Hindlimb muscle (tissue), 1 donor: Measurements from ENCODE around the gene CMTM3. TPM values are rescaled to one million over a fixed set of nuclear protein-coding genes. Genes with fewer than 3 reads are reported as not detected.
A peak's percentile ranks its signal among the peaks of the same experiment; 100 is the strongest.
"Not testable (repeated sequence)": the region's sequence is repeated elsewhere in the genome, so short reads cannot be mapped to it uniquely, and the experiment has no call there.

Source experiments
- DNase-seq: peaks from one replicate; pipeline ENCODE4 v3.0.0-alpha.2; 2013
- polyA plus RNA-seq: library from polyadenylated mRNA; unstranded; fragments of 120-200 nt; gene quantifications from one replicate; pipeline ENCODE4 v1.2.1, GENCODE V29; 2013; ENCODE audit not compliant: insufficient read length

The CMTM3 gene, protein sequence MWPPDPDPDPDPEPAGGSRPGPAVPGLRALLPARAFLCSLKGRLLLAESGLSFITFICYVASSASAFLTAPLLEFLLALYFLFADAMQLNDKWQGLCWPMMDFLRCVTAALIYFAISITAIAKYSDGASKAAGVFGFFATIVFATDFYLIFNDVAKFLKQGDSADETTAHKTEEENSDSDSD
- polyA plus RNA-seq, result 55.3 TPM

DNA sequence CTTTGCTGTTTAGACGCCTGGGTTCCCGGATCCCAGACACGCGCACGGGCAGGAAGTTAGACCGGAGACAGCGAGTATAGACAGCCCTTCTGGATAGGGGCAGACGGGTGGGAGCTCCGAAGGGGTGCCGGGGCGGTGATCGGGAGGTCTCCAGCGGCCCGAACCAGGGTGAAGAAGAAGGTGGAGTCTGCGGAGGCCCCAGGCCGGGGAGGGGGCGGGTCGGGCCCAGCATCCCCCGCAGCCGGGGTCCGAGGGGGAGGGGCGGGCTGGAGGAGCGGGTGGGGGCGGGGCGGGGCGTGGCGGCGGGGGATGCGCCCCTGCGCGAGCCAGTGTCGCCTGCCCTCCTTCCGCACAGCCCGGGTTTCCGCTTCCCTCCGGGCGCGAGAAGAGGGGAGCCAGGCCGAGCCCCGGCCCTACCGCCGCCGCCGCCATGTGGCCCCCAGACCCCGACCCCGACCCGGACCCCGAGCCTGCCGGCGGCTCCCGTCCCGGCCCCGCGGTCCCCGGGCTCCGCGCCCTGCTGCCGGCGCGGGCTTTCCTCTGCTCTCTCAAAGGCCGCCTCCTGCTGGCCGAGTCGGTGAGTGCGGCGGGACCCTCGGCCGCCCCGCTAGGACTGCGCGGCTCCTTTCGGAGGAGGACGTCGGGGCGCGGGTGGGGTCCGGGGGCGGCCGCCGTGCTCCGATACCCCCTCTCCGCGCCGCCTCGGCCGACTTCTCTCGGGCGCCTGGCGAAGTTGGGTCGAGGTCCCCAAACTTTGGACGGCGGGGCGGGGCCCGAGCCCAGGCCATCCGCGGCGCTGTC is at the start of gene CMTM3:
Gene CMTM3 (plus strand): TSS at position 329 of the 801 bp plus-strand sequence. CDS start 102 bp downstream, at position 431.
- peak; percentile 82 for DNase-seq

DNA sequence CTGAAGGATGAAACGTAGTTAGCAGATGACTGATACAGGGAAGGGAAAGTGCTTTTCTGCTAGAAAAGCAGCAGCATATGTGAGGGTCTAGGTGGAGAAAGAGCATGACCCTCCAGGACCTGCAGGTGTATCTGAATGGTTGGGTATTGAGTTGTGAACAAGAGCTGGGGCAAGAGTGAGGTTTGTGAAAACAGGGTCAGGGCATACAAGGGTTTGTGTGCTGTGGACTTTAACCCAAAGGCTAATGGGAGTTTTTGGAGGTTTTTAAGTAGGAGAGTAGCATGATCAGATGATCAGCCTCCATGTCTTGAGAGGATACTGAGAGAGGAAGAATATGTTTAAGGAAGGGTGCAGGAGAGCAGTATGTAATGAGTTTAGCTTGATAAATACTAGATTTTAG is 44.4 kb upstream of the CMTM3 start:
- DNase-seq, result no peak

DNA sequence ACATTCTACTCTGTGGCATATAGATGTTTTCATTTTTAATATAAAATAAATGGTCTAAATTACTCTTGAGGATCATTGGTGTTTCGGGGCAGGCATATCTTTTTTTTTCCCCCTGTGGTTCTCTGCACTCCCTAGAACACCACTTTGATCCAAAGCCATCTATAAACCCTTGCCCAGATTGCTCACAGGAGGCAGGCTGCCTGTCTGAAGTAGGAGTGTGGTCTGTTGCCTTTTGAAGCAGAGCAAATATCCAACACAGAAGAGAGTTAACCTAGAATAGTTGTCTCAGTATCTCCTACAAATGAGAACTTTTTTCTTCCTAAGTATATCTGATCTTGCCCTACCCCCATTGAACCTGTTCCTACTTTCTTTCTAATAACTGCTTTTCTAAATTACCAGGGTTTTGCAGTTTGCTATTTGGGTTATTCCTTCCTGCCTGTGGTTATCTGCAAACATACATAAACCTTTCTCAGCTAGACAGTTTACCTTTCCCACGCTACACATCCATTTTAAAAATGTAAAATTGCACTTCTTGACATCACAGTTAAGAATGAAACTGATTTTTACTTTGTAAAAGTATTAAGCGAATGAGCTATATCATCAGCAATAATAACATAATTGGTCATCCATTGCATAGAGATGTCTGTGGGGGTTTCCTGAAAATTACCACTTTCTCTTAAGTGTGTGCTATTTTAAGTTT is 43.0 kb upstream of the CMTM3 start:
- DNase-seq, result no peak

DNA sequence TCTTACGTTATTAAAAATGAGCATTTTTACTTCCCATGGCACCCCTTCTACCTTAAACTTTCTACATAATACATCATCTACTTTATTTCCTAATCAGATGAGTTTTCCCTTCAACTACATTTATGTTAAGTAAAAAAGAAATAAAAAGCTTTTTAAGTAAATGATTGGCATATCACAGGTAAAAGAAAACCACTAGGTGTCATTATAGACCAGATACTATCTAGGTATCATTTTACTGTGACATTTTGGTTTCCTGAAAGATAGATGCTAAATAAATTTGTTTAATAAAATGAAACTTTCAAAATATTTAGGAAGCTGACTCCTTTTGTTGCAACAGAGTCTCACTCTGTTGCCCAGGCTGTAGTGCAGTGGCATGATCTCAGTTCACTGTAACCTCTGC is 42.1 kb upstream of the CMTM3 start:
- no peak for DNase-seq

DNA sequence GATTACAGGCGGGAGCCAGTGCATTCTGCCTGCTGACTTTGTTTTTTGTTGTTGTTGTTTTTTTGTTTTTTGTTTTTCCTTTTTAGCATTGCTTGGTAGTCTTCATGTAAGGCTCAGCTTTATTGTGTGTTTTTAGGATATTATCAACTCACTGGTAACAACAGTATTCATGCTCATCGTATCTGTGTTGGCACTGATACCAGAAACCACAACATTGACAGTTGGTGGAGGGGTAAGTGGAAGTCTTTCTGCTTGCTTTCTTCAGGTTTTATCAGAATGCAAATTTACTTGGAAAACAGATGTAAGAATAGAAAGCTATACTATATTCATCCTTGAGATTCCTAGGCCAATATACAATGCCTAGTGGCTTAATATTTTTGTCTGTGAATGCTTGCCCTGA is 41.5 kb upstream of the CMTM3 start:
- DNase-seq, result no peak

DNA sequence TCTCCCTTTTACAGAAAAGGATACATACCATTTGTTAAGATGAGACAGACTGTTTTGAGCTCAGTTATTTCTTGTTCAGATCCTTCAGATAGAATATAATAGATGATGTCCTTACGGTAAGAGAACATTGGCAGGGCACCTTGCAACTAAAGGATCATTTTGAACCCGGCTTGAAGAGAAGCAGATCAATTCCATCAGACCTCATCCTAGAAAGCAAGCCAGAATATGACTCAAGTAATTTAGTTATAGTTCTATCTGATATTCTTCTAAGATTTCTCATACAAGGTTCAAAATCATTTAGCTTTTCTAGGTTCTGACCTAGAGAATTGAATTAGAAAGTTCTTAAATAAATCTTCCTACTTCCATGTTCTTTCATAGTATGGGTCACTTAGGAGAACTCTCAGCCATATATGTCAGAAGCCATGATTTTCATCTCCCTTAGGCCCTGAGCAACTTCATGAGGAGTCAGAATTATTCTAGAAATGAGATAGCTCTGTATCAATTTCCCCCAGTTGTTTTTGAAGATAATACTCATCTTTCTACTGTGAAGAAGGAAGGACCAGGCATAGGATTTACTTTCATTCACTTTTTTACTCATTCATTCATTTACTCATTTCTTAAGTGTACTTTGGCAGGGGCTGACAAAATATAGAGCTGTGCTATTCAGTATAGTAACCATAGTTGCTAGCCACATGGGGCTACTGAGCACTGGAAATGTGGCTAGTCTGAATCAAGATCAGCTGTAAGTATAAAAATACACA is 40.8 kb upstream of the CMTM3 start:
- no peak for DNase-seq

DNA sequence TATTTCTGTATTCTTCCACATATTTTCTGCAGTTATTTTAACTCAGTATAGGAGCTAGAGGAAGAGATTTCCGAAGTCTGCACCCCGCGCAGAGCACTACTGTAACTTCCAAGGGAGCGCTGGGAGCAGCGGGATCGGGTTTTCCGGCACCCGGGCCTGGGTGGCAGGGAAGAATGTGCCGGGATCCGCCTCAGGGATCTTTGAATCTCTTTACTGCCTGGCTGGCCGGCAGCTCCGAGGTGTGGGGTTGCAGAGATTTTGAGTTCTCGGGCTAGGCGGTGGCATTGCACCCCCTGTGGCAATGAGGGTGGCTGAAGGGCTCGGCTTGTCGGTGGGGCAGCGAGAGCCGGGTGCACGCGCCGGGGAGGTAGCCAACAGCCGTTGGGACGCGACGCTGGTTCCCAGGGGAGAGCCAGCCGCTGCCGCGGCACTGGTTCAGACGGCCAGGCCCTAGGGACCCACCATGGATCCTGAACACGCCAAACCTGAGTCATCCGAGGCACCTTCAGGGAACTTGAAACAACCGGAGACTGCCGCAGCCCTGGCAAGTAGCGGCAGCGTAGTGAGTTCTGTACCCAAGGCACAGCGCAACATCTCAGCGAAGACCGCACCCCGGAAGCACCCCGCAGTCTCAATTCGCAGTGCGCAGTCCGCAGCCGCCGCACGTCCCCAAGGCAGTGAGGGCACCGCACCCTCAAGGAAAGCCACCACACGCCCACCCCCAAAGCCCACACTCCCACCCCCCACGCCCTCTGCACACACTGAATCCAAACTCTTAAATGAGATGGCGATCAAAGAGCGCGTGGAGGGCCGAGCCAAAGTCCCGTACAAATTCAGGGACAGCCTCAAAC is 38.2 kb upstream of the CMTM3 start, which contains the start of gene CMTM1:
Gene CMTM1 (plus strand): TSS at position 389 of the 851 bp plus-strand sequence. CDS start 75 bp downstream, at position 464.
- no peak for DNase-seq

DNA sequence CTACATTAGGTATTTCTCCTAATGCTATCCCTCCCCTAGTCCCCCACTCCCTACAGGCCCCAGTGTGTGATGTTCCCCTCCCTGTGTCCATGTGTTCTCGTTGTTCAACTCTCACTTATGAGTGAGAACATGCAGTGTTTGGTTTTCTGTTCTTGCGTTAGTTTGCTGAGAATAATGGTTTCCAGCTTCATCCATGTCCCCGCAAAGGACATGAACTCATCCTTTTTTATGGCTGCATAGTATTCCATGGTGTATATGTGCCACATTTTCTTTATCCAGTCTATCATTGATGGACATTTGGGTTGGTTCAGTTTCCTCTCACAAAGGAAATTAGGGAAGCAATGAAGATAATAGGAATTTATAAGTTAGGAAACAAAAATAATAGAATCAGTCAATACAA is 37.2 kb upstream of the CMTM3 start:
- DNase-seq, result not testable (repeated sequence)

DNA sequence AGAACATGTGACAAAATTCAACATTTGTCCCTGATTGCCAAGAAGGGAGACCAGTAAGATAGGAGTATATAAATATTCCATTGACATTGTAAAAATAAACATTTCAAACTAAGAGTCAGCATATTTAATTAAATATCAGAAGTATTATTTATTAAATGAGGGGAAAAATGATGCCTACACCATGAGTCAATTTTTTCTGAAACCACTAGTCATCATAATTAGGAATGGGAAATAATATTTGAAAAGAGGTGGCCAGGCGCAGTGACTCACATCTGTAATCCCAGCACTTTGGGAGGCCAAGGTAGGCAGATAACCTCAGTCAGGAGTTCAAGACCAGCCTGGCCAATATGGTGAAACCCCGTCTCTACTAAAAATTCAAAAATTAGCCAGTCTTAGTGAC is 36.1 kb upstream of the CMTM3 start:
- DNase-seq, result no peak

DNA sequence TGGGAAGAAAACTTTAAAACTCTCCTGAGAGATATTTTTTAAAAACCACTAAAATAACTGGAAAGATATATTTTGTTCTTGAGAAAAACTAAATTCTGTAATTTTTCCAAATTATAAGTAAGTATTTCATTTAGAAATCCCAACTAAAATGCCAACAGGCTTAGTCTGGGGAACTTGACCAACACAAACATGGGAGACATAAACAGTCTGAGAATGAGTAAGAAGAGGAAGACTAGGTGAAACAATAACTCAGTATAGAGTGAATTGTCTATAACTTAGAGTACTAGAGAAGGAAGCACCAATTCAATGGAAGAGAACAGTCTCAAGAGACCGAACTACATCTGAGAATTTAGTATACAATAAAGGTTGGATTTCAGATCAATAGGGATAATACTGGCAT is 35.4 kb upstream of the CMTM3 start:
- no peak for DNase-seq

DNA sequence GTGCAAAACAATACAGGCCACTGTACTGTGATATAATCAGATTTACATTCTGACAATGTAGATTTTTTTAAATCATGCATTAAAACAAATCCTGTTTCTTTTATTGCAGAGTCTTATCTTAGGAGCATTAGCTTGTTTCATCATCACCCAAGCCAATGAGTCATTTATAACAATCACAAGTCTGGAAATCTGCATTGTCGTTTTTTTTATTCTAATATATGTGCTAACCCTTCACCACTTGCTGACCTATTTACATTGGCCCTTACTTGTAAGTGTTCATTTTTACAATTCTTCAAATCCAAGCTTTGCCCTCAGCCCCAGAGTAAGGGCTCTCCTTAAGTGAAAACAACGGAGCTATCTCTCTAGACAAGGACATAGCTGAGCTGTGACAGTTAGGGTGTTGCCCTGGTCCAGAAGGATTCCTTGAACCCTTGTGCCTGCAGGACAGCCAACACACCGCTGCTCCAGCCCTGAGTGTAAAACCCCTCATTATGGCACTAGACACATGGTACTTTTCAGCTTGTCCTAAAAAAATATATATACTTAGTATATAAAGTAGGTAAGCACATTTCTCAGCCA is 34.6 kb upstream of the CMTM3 start:
- no peak for DNase-seq

DNA sequence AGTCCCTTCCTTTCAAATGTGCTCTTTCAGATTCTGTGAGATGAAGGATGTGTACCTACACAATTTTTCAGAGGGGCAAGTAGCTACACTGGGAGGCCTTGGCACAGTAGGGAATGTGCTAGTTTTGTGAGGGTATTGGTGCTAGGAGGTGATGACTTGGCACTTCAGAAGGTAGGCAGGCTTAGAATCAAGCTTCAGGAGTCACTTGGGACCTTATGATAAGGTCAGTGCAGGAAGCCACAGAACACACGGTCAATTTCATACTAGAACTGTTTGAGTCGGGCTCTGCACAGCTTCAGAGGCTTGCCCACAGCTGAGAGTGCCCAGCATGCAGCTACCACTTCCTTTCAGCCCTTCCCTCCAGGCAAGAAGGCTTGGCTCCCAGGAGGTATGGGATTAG is 32.1 kb upstream of the CMTM3 start:
- DNase-seq, result no peak

DNA sequence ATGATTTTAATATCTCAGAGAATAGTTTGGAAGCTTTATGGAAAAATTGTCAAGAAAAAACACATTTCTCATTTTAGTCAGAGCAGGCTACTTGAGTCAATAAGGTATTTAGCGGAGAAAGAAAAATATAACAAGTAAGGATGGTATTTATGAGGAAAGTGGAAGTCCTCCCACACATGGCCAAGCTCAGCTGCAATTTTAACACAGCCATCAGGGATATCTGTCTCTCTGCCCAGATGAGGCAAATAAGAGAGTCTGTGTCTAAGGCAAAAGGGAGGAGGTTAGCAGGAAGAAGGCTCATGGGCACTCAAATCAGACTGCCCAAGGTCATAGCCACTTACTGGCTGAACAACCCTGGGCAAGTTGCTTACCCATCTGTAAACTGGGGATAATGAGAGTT is 30.4 kb upstream of the CMTM3 start:
- DNase-seq, result no peak

DNA sequence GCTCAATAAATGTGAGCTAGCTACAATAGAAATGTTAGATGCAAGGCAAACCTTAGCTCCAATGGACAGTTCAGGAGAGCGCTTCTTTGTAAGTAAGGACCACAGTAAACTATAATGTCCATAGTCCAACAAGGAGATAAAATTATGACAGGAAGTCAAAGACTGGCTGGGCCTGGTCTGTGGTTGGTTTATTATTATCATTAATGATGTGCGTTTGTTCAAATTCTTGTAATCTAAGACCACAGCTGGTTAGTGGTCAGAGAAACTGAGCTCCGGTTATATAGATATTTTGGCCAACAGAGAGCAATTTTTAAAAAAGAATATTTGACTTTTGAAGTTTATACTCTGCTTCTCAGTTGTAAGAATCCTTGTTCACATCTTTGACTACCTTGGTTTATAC is 30.0 kb upstream of the CMTM3 start:
- no peak for DNase-seq

DNA sequence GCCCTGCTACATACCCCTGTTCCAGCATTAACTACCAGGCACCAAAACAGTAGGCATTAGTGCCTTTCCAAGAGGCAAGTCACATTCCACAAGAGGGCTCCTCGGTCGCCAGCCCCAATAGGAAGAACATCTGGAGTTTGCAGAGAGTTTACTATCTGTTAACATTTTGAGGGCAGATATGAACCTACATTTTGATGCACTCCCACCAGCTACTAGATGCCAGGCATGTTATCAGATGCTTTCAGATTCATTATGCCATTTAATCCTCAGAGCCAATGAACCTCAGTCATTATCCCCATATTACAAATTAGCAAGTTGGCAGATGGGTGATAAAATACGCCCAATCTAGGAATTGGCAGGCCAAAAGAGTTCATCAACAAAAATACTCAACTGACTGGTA is 29.4 kb upstream of the CMTM3 start:
- no peak for DNase-seq

DNA sequence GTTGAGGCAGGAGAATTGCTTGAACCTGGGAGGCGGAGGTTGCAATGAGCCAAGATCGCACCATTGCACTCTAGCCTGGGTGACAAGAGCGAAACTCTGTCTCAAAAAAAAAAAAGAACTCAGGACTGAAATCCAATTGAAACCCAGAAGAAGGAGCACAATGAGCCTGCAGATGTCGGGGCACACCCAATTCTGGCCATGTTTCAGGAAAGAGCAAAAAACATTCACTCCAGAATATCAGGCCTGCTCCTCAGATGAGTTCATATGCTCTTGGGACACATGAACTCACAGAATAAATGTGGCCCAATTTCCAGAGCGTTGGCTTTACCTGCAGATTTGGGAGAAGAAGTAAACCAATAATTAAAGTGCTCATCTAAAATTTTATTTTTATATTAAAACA is 28.2 kb upstream of the CMTM3 start:
- peak; percentile 48 for DNase-seq

DNA sequence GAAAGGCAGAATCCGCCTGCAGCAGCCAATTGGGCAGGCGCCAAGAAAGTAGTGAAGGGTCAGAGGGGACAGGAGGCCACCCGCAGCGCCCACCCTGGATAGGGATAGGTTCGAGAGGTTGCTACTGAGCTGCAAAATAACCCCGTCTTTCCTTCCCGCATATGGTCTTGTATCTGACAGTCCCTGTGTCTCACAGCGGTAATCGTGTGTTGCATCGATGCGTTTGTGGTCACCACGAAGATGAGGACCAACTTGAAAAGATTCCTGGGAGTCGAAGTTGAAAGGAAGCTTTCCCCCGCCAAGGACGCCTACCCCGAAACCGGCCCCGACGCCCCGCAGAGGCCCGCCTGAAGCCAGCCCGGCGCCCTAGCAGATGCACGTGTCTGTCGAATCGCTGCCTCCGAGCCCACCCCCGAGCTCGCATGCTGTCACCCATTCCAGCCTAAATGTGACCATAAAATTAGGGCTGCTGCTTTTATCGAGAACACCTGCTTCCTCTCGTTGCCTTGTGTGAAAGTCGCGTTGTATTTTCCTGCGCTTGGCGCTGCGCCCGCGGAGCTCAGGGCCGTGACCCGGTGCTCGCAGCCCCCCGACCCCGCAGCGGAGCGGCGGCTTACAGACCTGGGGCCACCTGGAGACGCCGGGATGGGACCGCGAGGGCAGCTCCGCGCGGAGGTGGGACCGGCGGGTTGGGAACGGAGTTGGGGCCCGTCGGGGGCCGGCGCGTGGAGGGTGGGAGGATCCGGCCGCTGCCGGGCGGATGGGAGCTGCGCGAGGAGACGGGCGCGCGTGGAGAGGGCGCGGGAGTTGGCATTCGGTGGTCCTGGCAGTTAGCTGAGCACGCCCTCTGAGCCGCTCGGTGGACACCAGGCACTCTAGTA is 25.6 kb upstream of the CMTM3 start, which contains the start of gene CMTM2:
Gene CMTM2 (plus strand): TSS at position 813 of the 881 bp plus-strand sequence. CDS start 145 bp downstream, outside the sequence.
- DNase-seq, result no peak

DNA sequence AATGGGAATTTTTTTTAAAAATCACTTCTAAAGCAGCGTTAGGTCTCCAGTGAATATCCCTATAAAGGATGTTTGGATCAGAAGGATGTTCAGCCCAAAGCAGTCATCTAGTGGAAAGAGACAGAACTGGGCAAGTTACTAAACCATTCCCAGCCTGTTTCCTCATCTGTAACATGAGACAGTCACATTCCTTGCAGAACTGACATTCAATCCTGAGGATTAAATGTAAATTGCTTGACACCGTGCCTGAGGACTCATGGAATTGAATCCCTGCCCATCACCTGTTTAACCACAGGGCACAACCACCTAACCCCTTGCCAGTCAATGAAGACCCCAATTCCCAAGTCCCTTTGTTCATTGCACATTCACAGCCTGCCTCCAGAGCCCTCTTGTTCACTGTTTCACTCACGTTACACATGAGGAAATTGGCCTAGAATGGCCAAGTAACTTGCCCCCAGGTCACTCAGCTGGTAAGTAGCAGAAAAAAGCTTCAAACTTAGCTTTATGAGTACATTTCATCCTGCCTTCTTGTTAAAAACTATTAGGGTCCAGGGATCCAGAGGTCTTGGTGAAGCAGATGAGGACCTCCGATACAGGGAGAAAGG is 23.8 kb upstream of the CMTM3 start:
- no peak for DNase-seq

DNA sequence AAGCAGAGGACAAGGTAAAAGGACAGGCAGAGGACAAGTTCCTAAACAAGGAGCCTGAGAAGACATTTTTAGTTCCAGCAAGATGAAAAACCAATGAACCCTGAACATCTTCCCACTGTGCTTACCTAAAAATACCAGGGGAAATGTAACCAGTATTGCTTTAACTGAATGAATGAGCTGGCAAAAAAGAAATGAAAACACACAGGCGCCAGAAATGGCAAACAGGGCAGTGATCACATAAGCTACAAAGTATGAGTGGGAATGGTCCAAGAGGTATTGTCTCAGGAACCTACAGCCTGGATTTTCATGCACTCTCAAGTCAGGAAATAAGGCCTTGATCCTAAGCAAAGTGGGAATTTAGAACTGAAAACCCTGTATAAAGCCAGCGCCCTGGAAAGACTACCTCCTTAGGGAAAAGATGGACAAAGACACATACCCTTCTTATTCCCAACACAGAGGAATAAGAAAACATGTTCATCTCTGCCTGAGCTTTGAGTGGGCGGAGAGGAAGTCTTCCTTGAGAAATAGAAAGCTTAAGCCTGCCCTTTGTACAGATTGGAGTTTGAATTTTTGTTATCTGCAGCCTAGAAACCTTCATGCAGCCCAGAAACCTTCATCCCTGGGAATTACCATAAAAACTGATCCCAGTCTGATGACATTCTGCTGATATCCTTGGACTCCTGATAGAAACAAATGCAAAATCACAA is 23.1 kb upstream of the CMTM3 start:
- DNase-seq, result no peak
